Measurements from ENCODE around the gene ARHGEF37. TPM values are rescaled to one million over a fixed set of nuclear protein-coding genes. Genes with fewer than 3 reads are reported as not detected.
"Not testable (repeated sequence)": the region's sequence is repeated elsewhere in the genome, so short reads cannot be mapped to it uniquely, and the experiment has no call there.

The ARHGEF37 gene
- total RNA-seq, 1 donor from 2014 or later = 1.5 TPM

GRCh38 chr5:149551227-149552037 is 29.9 kb upstream of the ARHGEF37 start, which contains the start of gene CSNK1A1:
CSNK1A1 (minus strand) TSS chr5:149551439; CDS start chr5:149550964, 475 bp downstream.
- Mint-ChIP-seq H3K27ac (peak within 1 kb of the TSS; percentile 98), H3K27me3 (no peaks in the 10 kb centered on the region), H3K9me3 (no peaks in the 10 kb centered on the region), H3K4me3 (peak within 1 kb of the TSS; percentile 97), H3K36me3 (ENCODE audit: low read depth) (peaks cover 39% of the 10 kb centered on the region), H3K4me1 (peaks cover 25% of the 10 kb centered on the region)
- peak; percentile 100 for DNase-seq
- intact Hi-C loops (cut with micrococcal nuclease) = loop anchor here (1.0 to 10.0 kb wide), 7 partner anchors 13 to 1603 kb away; partner anchors contain the start of genes ANXA6, FBXO38, GRPEL2 and TCOF1

DNA sequence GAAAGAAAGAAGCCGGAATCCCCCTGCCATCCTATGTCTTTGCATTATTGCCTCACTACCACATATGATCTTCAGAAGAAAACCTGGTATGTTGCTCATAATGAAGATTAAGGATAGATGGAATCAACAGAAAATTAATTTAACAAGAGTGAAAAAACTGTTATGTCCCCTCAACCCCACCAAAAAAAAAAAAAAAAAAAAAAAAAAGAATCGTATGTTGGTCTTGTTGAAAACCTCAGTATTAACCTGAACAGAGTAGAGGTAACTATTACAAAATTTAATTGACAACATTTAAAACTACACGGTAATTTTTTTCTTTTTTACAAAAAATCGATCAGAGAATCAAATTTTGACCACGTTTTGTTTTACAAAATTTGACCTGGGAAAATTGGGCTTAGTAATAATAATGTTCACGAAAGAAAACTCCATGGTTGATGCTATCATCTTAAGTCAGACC is 29.2 kb upstream of the ARHGEF37 start:
- Mint-ChIP-seq H3K9me3 (no peaks in the 10 kb centered on the region), H3K36me3 (ENCODE audit: low read depth) (peaks cover 33% of the 10 kb centered on the region), H3K4me1 (peaks cover 19% of the 10 kb centered on the region), H3K27ac (peak overlapping the region; percentile 98), H3K4me3 (peak overlapping the region; percentile 97), H3K27me3 (no peaks in the 10 kb centered on the region)
- intact Hi-C loops (cut with micrococcal nuclease) = loop anchor here (5.0 to 10.0 kb wide), 3 partner anchors 927 to 1603 kb away; partner anchors contain the start of genes ANXA6 and FBXO38
- DNase-seq = no peak

DNA sequence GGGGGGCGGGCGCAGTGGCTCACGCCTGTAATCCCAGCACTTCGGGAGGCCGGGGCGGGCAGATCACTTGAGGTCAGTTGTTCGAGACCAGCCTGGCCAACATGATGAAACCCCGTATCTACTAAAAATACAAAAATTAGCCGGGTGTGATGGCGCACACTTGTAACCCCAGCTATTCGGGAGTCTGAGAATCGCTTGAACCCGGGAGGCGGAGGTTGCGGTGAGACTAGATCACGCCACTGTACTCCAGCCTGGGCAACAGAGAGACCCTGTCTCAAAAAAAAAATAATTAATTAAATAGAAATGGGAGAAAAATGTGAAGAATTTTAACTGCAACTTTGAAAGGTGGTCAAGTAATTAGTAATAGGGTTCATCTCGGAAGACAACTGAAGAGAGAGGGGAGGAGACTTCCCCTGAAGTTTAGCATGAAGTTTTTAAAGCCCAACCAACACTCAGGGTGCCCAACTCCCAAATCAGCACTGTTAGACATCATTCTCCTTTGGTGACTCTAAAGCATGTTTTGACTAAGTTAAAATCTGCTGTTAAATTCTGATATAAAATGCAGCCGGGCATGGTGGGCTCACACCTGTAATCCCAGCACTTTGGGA is 28.6 kb upstream of the ARHGEF37 start:
- H3K4me3 Mint-ChIP-seq = no peak overlapping the region

GRCh38 chr5:149559706-149560105 is 21.6 kb upstream of the ARHGEF37 start:
- H3K27me3 Mint-ChIP-seq = no peaks in the 10 kb centered on the region
- intact Hi-C loops (cut with micrococcal nuclease) = loop anchor here (5.0 to 10.0 kb wide), 5 partner anchors 42 to 1595 kb away; partner anchors contain the start of genes ABLIM3 and ANXA6
- H3K9me3 Mint-ChIP-seq = no peaks in the 10 kb centered on the region
- no peaks in the 10 kb centered on the region for H3K36me3 Mint-ChIP-seq (ENCODE audit: low read depth)
- H3K4me3 Mint-ChIP-seq = no peak overlapping the region
- DNase-seq = no peak
- H3K4me1 Mint-ChIP-seq = peaks cover 20% of the 10 kb centered on the region
- no peak overlapping the region for H3K27ac Mint-ChIP-seq

More for the DNA sequence above, 28.6 kb upstream of the ARHGEF37 start:
- Mint-ChIP-seq H3K27ac (no peak overlapping the region), H3K4me1 (peaks cover 15% of the 10 kb centered on the region), H3K36me3 (ENCODE audit: low read depth) (peaks cover 27% of the 10 kb centered on the region), H3K27me3 (no peaks in the 10 kb centered on the region), H3K9me3 (no peaks in the 10 kb centered on the region)
- no peak for DNase-seq
- intact Hi-C loops (cut with micrococcal nuclease) = loop anchor here (5.0 to 10.0 kb wide), 3 partner anchors 928 to 1602 kb away; partner anchors contain the start of genes ANXA6 and FBXO38

- Mint-ChIP-seq H3K27ac (peak overlapping the region; percentile 17), H3K9me3 (no peaks in the 10 kb centered on the region), H3K4me1 (peaks cover 20% of the 10 kb centered on the region), H3K4me3 (no peak overlapping the region), H3K36me3 (ENCODE audit: low read depth) (no peaks in the 10 kb centered on the region), H3K27me3 (no peaks in the 10 kb centered on the region)
- DNase-seq = no peak
- intact Hi-C loops (cut with micrococcal nuclease) = loop anchor here (5.0 kb wide), 3 partner anchors 45 to 420 kb away; partner anchors contain the start of gene ABLIM3
These were observed 19.4 kb upstream of the ARHGEF37 start for GRCh38 chr5:149561848-149562247.

- H3K36me3 Mint-ChIP-seq (ENCODE audit: low read depth) = no peaks in the 10 kb centered on the region
- no peaks in the 10 kb centered on the region for H3K27me3 Mint-ChIP-seq
- intact Hi-C loops (cut with micrococcal nuclease) = loop anchor here (5.0 kb wide), 3 partner anchors 46 to 421 kb away; partner anchors contain the start of gene ABLIM3
- peak overlapping the region; percentile 35 for H3K27ac Mint-ChIP-seq
- peaks cover 20% of the 10 kb centered on the region for H3K4me1 Mint-ChIP-seq
- DNase-seq = no peak
- H3K4me3 Mint-ChIP-seq = no peak overlapping the region
- H3K9me3 Mint-ChIP-seq = no peaks in the 10 kb centered on the region
These were observed 17.8 kb upstream of the ARHGEF37 start for GRCh38 chr5:149563466-149563865.

- H3K9me3 Mint-ChIP-seq; H3K36me3 Mint-ChIP-seq (ENCODE audit: low read depth); H3K27me3 Mint-ChIP-seq; H3K27ac Mint-ChIP-seq; H3K4me3 Mint-ChIP-seq: not testable (repeated sequence)
- intact Hi-C loops (cut with micrococcal nuclease) = loop anchor here (1.0 to 5.0 kb wide), 7 partner anchors 13 to 422 kb away; partner anchors contain the start of genes ABLIM3 and CSNK1A1
- peaks cover 20% of the 10 kb centered on the region for H3K4me1 Mint-ChIP-seq
- peak; percentile 80 for DNase-seq
These were observed 16.7 kb upstream of the ARHGEF37 start for GRCh38 chr5:149564542-149565140.

DNA sequence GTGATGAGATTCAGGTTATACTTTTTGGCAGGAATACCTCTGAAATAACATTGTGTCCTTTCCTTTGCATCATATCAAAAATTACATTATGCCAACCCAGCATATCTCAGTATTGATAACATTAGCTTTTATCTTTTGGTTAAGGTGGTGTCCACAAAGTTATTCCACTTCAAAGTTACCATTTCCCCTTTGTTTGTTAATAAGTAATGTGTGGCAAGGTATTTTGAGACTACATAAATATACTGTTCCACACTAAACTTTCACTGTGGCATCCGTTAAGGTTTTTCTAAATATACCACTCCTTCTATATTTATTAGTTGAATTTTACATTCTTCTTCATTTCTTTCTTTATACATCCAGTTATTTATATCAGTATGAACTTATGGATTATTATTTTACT is 14.1 kb upstream of the ARHGEF37 start:
- Mint-ChIP-seq H3K27me3 (no peaks in the 10 kb centered on the region), H3K36me3 (ENCODE audit: low read depth) (no peaks in the 10 kb centered on the region), H3K9me3 (no peaks in the 10 kb centered on the region), H3K27ac (no peak overlapping the region), H3K4me1 (peaks cover 11% of the 10 kb centered on the region), H3K4me3 (no peak overlapping the region)
- intact Hi-C loops (cut with micrococcal nuclease) = no loop called here
- no peak for DNase-seq

GRCh38 chr5:149572170-149572569 is 9.1 kb upstream of the ARHGEF37 start:
- H3K4me3 Mint-ChIP-seq = no peak overlapping the region
- H3K27ac Mint-ChIP-seq = no peak overlapping the region
- intact Hi-C loops (cut with micrococcal nuclease) = no loop called here
- H3K9me3 Mint-ChIP-seq = no peaks in the 10 kb centered on the region
- peaks cover 4% of the 10 kb centered on the region for H3K36me3 Mint-ChIP-seq (ENCODE audit: low read depth)
- H3K4me1 Mint-ChIP-seq = peaks cover 20% of the 10 kb centered on the region
- no peaks in the 10 kb centered on the region for H3K27me3 Mint-ChIP-seq
- DNase-seq = no peak

- Mint-ChIP-seq H3K9me3 (no peaks in the 10 kb centered on the region), H3K27me3 (no peaks in the 10 kb centered on the region), H3K4me3 (no peak overlapping the region), H3K36me3 (ENCODE audit: low read depth) (peaks cover 4% of the 10 kb centered on the region), H3K4me1 (peaks cover 20% of the 10 kb centered on the region), H3K27ac (no peak overlapping the region)
- intact Hi-C loops (cut with micrococcal nuclease) = no loop called here
- DNase-seq = no peak
These were observed 8.6 kb upstream of the ARHGEF37 start for GRCh38 chr5:149572576-149573231.

DNA sequence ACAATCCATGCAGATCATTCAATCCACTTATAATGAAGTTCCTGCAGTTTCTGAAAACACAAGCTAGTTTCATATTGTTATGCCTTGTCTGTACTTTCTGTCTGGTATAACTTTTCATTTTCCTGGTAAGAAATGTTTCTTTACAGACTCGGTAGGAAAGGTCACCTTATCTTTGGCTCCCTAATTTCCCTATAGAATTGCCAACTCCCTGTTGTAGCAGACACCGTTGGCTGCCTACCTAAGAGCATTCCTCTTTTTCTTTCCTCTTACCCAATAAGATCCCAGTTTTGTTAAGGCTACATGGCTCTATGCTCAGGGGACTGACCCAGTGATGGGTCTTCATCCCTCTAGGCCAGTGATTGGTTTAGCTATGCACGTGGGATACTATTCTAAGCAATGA is 6.2 kb upstream of the ARHGEF37 start:
- Mint-ChIP-seq H3K36me3 (ENCODE audit: low read depth) (peaks cover 4% of the 10 kb centered on the region), H3K27me3 (no peaks in the 10 kb centered on the region), H3K4me3 (no peak overlapping the region), H3K27ac (peak overlapping the region; percentile 12), H3K4me1 (peaks cover 20% of the 10 kb centered on the region), H3K9me3 (no peaks in the 10 kb centered on the region)
- DNase-seq = no peak
- intact Hi-C loops (cut with micrococcal nuclease) = no loop called here

DNA sequence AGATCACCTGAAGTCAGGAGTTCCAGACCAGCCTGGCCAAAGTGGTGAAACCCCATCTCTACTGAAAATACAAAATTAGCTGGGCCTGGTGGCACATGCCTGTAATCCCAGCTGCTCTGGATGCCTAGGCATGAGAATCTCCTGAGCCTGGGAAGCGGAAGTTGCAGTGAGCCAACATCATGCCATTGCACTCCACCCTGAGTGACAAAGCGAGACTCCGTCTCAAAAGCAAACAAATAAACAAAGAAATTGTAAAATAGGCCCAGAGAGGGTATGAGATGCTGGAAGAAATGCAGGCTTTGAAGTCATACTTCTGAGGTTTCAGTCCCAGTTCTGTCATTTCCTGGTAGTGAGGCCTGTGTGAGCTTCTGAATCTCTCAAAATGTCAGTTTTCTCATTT is 5.3 kb upstream of the ARHGEF37 start:
- peak overlapping the region; percentile 87 for H3K27ac Mint-ChIP-seq
- H3K4me3 Mint-ChIP-seq = peak overlapping the region; percentile 6
- H3K36me3 Mint-ChIP-seq (ENCODE audit: low read depth) = peaks cover 4% of the 10 kb centered on the region
- no peaks in the 10 kb centered on the region for H3K9me3 Mint-ChIP-seq
- intact Hi-C loops (cut with micrococcal nuclease) = no loop called here
- H3K4me1 Mint-ChIP-seq = peaks cover 26% of the 10 kb centered on the region
- no peaks in the 10 kb centered on the region for H3K27me3 Mint-ChIP-seq
- peak; percentile 75 for DNase-seq

- no peak overlapping the region for H3K27ac Mint-ChIP-seq
- no peak for DNase-seq
- H3K9me3 Mint-ChIP-seq = no peaks in the 10 kb centered on the region
- H3K27me3 Mint-ChIP-seq = no peaks in the 10 kb centered on the region
- H3K4me3 Mint-ChIP-seq = no peak overlapping the region
- intact Hi-C loops (cut with micrococcal nuclease) = no loop called here
- peaks cover 28% of the 10 kb centered on the region for H3K4me1 Mint-ChIP-seq
- H3K36me3 Mint-ChIP-seq (ENCODE audit: low read depth) = peaks cover 4% of the 10 kb centered on the region
These were observed 2.4 kb upstream of the ARHGEF37 start for GRCh38 chr5:149578896-149579295.
